Cardiac septum (tissue), 1 donor: ENCODE data around the gene ADGRG1. TPM values are rescaled to one million over a fixed set of nuclear protein-coding genes. Genes with fewer than 3 reads are reported as not detected.

Experiments used
- DNase-seq: peaks from one replicate; pipeline ENCODE4 v3.0.0-alpha.2; 2020; ENCODE audit warnings: low spot score
- intact Hi-C: fragments of 100-400 bp; cut with DNase I; formaldehyde crosslinking; loops from one replicate; pipeline ENCODE4 v1.14.0; 2022
- total RNA-seq: library from RNA; stranded (reverse); fragmentation: NEBNext Ultra II Directional; extraction: Animal tissue kit (Norgen Biotek cat#: 25700); gene quantifications from one replicate; pipeline ENCODE4 v1.2.1, GENCODE V29; 2021
- donor health status: DM: no; HTN: no; CAD: no.

ADGRG1 gene
- total RNA-seq, 1 donor from 2014 or later: 15.9 TPM

- peak; percentile 50 for DNase-seq
- intact Hi-C loops: no loop called here
These were observed 25.1 kb upstream of the ADGRG1 start for GRCh38 chr16:57603115-57604024.

- no peak for DNase-seq
- intact Hi-C loops: no loop called here
These were observed 24.3 kb upstream of the ADGRG1 start for GRCh38 chr16:57604177-57604576.

GRCh38 chr16:57606147-57606846 lies 22.1 kb upstream of the ADGRG1 start:
- DNase-seq: no peak
- intact Hi-C loops: no loop called here

- intact Hi-C loops: no loop called here
- no peak for DNase-seq
These were observed 21.5 kb upstream of the ADGRG1 start for GRCh38 chr16:57606847-57607501.

- intact Hi-C loops: no loop called here
- DNase-seq: no peak
These were observed 20.6 kb upstream of the ADGRG1 start for GRCh38 chr16:57607676-57608461.

- DNase-seq: peak; percentile 61
- intact Hi-C loops: no loop called here
These were observed 19.8 kb upstream of the ADGRG1 start for GRCh38 chr16:57608462-57609113.

- peak; percentile 71 for DNase-seq
- intact Hi-C loops: no loop called here
These were observed 18.7 kb upstream of the ADGRG1 start for GRCh38 chr16:57609541-57610401.

GRCh38 chr16:57610611-57611010 lies 17.8 kb upstream of the ADGRG1 start:
- DNase-seq: peak; percentile 31
- intact Hi-C loops: no loop called here

- DNase-seq: no peak
- intact Hi-C loops: no loop called here
These were observed 17.2 kb upstream of the ADGRG1 start for GRCh38 chr16:57611181-57611580.

GRCh38 chr16:57611706-57612105 lies 16.7 kb upstream of the ADGRG1 start:
- intact Hi-C loops: no loop called here
- peak; percentile 44 for DNase-seq

- peak; percentile 43 for DNase-seq
- intact Hi-C loops: no loop called here
These were observed 15.9 kb upstream of the ADGRG1 start for GRCh38 chr16:57612494-57612893.

GRCh38 chr16:57613514-57613913 lies 14.9 kb upstream of the ADGRG1 start:
- peak; percentile 41 for DNase-seq

GRCh38 chr16:57614536-57614935 lies 13.9 kb upstream of the ADGRG1 start:
- intact Hi-C loops: no loop called here
- peak; percentile 58 for DNase-seq

More at GRCh38 chr16:57613514-57613913, 14.9 kb upstream of the ADGRG1 start:
- intact Hi-C loops: no loop called here

GRCh38 chr16:57614944-57615343 lies 13.5 kb upstream of the ADGRG1 start:
- intact Hi-C loops: no loop called here

GRCh38 chr16:57615813-57616212 lies 12.6 kb upstream of the ADGRG1 start:
- intact Hi-C loops: no loop called here
- DNase-seq: peak; percentile 41

More at GRCh38 chr16:57614944-57615343, 13.5 kb upstream of the ADGRG1 start:
- DNase-seq: peak; percentile 51

GRCh38 chr16:57616241-57616640 lies 12.2 kb upstream of the ADGRG1 start:
- intact Hi-C loops: no loop called here
- DNase-seq: peak; percentile 60

GRCh38 chr16:57616876-57617275 lies 11.6 kb upstream of the ADGRG1 start:
- intact Hi-C loops: no loop called here
- DNase-seq: peak; percentile 75

- intact Hi-C loops: no loop called here
- peak; percentile 74 for DNase-seq
These were observed 10.8 kb upstream of the ADGRG1 start for GRCh38 chr16:57617604-57618111.
